CD4-positive, CD25-positive, alpha-beta regulatory T cell (primary cell): ENCODE measurements around the gene JPH3. TPM values are rescaled to one million over a fixed set of nuclear protein-coding genes. Genes with fewer than 3 reads are reported as not detected.

ENCODE experiments used
- ATAC-seq, 2 donors: fragments of 150-1000 bp; cut with Tn5 transposase; one replicate each; pipeline ENCODE4 v1.10.0; 2021; ENCODE audit warnings: low read depth in 2 of 2, moderate number of reproducible peaks in 2 of 2, moderate library complexity in 1 of 2
- DNase-seq, 3 donors: peaks; one replicate each; pipeline versions ENCODE4 v3.0.0 to v3.0.0-alpha.2; 2012 to 2022; ENCODE audit warnings: mixed read lengths in 1 of 3
- H3K27ac ChIP-seq: one replicate; pipeline ENCODE4 v1.7.0; 2013; ENCODE audit warnings: mild to moderate bottlenecking, low read length; ENCODE audit not compliant: insufficient read depth, poor library complexity, severe bottlenecking
- H3K27me3 ChIP-seq: one replicate; pipeline ENCODE4 v1.7.0; 2013; ENCODE audit warnings: low read length; ENCODE audit not compliant: control insufficient read depth, insufficient read depth
- H3K36me3 ChIP-seq: one replicate; pipeline ENCODE4 v1.7.0; 2013; ENCODE audit warnings: mild to moderate bottlenecking, low read length, moderate library complexity; ENCODE audit not compliant: control insufficient read depth, insufficient read depth
- H3K4me1 ChIP-seq: 2 replicates; pipeline ENCODE4 v1.7.0; 2013; ENCODE audit warnings: mild to moderate bottlenecking, low read length; ENCODE audit not compliant: insufficient read depth, control insufficient read depth, poor library complexity, severe bottlenecking
- H3K4me3 ChIP-seq: one replicate; pipeline ENCODE4 v1.7.0; 2013; ENCODE audit warnings: low read depth, mild to moderate bottlenecking, low read length, moderate library complexity
- H3K9me3 ChIP-seq, 2 experiments: 1 replicate in 1 of 2; 2 replicates in 1 of 2; pipeline ENCODE4 v1.7.0; 2013; ENCODE audit warnings: low read length in 2 of 2, mild to moderate bottlenecking in 1 of 2, moderate library complexity in 1 of 2; ENCODE audit not compliant: control insufficient read depth in 2 of 2
- H3K27ac Mint-ChIP-seq, 3 donors: one replicate each; pipeline ENCODE4 v1.8.0; 2020 to 2022; ENCODE audit warnings: mild to moderate bottlenecking in 3 of 3, mixed read lengths in 3 of 3, moderate library complexity in 2 of 3
- H3K27me3 Mint-ChIP-seq: one replicate; pipeline ENCODE4 v1.8.0; 2022; ENCODE audit warnings: mild to moderate bottlenecking, mixed read lengths
- H3K36me3 Mint-ChIP-seq: one replicate; pipeline ENCODE4 v1.8.0; 2020; ENCODE audit warnings: mixed read lengths
- H3K4me1 Mint-ChIP-seq, 4 donors: one replicate each; pipeline ENCODE4 v1.8.0; 2020 to 2022; ENCODE audit warnings: mixed read lengths in 4 of 4, mild to moderate bottlenecking in 1 of 4
- H3K4me3 Mint-ChIP-seq, 4 donors: one replicate each; pipeline ENCODE4 v1.8.0; 2020 to 2022; ENCODE audit warnings: mild to moderate bottlenecking in 4 of 4, mixed read lengths in 4 of 4, moderate library complexity in 3 of 4
- H3K9me3 Mint-ChIP-seq, 7 donors: one replicate each; pipeline ENCODE4 v1.8.0; 2020 to 2022; ENCODE audit warnings: mixed read lengths in 7 of 7, mild to moderate bottlenecking in 3 of 7, moderate library complexity in 2 of 7
- polyA plus RNA-seq, 4 donors: library from polyadenylated mRNA; unstranded; fragments of 300-500 nt; fragmentation: Illumina TruSeq; gene quantifications; one replicate each; pipeline ENCODE4 v1.2.3, GENCODE V29; 2021
- total RNA-seq: library from RNA; stranded (reverse); gene quantifications from one replicate; pipeline ENCODE4 v1.2.3, GENCODE V29; 2022

The JPH3 gene
- total and polyA plus RNA-seq, 5 donors from 2014 or later = not detected

DNA sequence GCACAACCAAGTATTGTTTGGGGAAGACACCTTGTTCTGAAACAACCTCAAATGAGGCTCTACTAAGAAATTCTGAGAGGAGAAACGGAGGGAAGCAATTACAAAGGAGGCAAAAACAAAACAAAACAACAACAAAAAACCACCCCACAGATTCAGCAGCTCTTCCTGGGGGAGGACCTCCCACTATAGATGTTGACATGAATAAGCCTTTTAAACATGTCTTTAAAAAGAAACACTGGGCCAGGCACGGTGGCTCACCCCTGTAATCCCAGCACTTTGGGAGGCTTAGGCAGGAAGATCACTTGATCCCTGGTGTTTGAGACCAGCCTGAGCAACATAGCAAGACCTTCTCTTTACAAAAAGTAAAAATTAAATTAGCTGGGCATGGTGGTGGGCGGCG is 22.6 kb upstream of the JPH3 start:
- Mint-ChIP-seq H3K27me3 (peaks cover 14% of the 10 kb centered on the region), H3K9me3 (peaks cover 0 to 2% (median 0%) of the 10 kb centered on the region in 7 donors), H3K27ac (no peak overlapping the region), H3K4me1 (no peaks in the 10 kb centered on the region), H3K36me3 (no peaks in the 10 kb centered on the region), H3K4me3 (no peak overlapping the region)
- no peaks in the 10 kb centered on the region for H3K27me3 ChIP-seq
- ATAC-seq = no peak
- H3K36me3 ChIP-seq = no peaks in the 10 kb centered on the region
- H3K4me3 ChIP-seq = no peak overlapping the region
- no peak overlapping the region for H3K27ac ChIP-seq
- no peaks in the 10 kb centered on the region for H3K4me1 ChIP-seq
- H3K9me3 ChIP-seq = no peaks in the 10 kb centered on the region
- no peak for DNase-seq

DNA sequence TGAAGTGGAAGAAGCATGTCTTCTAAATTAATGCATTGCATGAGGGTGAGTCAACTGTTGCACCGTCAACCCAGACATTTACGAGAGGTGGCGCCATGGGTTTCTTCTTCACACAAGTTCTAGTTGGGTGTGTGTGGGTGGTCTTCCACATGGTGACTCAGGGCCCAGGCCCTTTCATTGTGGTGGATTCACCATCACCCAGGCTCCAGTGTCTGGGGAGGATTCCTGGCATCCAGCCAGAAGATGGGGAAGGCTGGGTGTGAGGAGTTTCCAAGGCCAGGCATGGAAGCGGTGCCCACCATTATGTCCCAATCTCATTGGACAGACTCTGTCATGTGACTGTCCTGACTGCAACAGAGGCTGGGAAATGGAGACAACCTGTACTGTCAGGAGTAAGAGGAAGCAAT is 21.4 kb upstream of the JPH3 start:
- Mint-ChIP-seq H3K36me3 (no peaks in the 10 kb centered on the region), H3K27me3 (peaks cover 14% of the 10 kb centered on the region), H3K9me3 (peaks cover 0 to 2% (median 0%) of the 10 kb centered on the region in 7 donors), H3K27ac (no peak overlapping the region), H3K4me1 (no peaks in the 10 kb centered on the region), H3K4me3 (no peak overlapping the region)
- Histone ChIP-seq H3K9me3 (no peaks in the 10 kb centered on the region), H3K4me1 (no peaks in the 10 kb centered on the region), H3K4me3 (no peak overlapping the region), H3K36me3 (no peaks in the 10 kb centered on the region), H3K27ac (no peak overlapping the region), H3K27me3 (no peaks in the 10 kb centered on the region)
- ATAC-seq (no peak), DNase-seq (no peak)

- Histone ChIP-seq H3K36me3 (no peaks in the 10 kb centered on the region), H3K4me3 (no peak overlapping the region), H3K9me3 (no peaks in the 10 kb centered on the region), H3K27ac (no peak overlapping the region), H3K4me1 (no peaks in the 10 kb centered on the region), H3K27me3 (no peaks in the 10 kb centered on the region)
- H3K4me3 Mint-ChIP-seq = no peak overlapping the region
- ATAC-seq = no peak
- peaks cover 10% of the 10 kb centered on the region for H3K27me3 Mint-ChIP-seq
- H3K4me1 Mint-ChIP-seq = no peaks in the 10 kb centered on the region
- peaks cover 0 to 2% (median 0%) of the 10 kb centered on the region in 7 donors for H3K9me3 Mint-ChIP-seq
- no peak overlapping the region for H3K27ac Mint-ChIP-seq
- H3K36me3 Mint-ChIP-seq = no peaks in the 10 kb centered on the region
- DNase-seq = no peak
Measured at GRCh38 chr16:87581857-87582215, 20.5 kb upstream of the JPH3 start.

- Histone ChIP-seq H3K4me3 (no peak overlapping the region), H3K36me3 (no peaks in the 10 kb centered on the region), H3K9me3 (no peaks in the 10 kb centered on the region), H3K4me1 (no peaks in the 10 kb centered on the region), H3K27ac (no peak overlapping the region), H3K27me3 (no peaks in the 10 kb centered on the region)
- Mint-ChIP-seq H3K4me3 (no peak overlapping the region), H3K27me3 (peaks cover 9% of the 10 kb centered on the region), H3K4me1 (peaks cover 0 to 2% (median 0%) of the 10 kb centered on the region in 4 donors), H3K27ac (no peak overlapping the region), H3K36me3 (no peaks in the 10 kb centered on the region), H3K9me3 (peaks cover 0 to 2% (median 0%) of the 10 kb centered on the region in 7 donors)
- ATAC-seq (no peak), DNase-seq (no peak)
Measured at GRCh38 chr16:87582216-87582965, 19.9 kb upstream of the JPH3 start.

- ATAC-seq (no peak), DNase-seq (no peak)
- no peaks in the 10 kb centered on the region for H3K4me1 ChIP-seq
- H3K27ac ChIP-seq = no peak overlapping the region
- H3K27me3 ChIP-seq = no peaks in the 10 kb centered on the region
- Mint-ChIP-seq H3K36me3 (no peaks in the 10 kb centered on the region), H3K27ac (no peak overlapping the region), H3K4me3 (no peak overlapping the region), H3K27me3 (peaks cover 9% of the 10 kb centered on the region), H3K9me3 (peaks cover 0 to 2% (median 0%) of the 10 kb centered on the region in 7 donors), H3K4me1 (peaks cover 0 to 2% (median 0%) of the 10 kb centered on the region in 4 donors)
- no peaks in the 10 kb centered on the region for H3K36me3 ChIP-seq
- no peak overlapping the region for H3K4me3 ChIP-seq
- no peaks in the 10 kb centered on the region for H3K9me3 ChIP-seq
Measured at GRCh38 chr16:87582966-87583325, 19.4 kb upstream of the JPH3 start.

DNA sequence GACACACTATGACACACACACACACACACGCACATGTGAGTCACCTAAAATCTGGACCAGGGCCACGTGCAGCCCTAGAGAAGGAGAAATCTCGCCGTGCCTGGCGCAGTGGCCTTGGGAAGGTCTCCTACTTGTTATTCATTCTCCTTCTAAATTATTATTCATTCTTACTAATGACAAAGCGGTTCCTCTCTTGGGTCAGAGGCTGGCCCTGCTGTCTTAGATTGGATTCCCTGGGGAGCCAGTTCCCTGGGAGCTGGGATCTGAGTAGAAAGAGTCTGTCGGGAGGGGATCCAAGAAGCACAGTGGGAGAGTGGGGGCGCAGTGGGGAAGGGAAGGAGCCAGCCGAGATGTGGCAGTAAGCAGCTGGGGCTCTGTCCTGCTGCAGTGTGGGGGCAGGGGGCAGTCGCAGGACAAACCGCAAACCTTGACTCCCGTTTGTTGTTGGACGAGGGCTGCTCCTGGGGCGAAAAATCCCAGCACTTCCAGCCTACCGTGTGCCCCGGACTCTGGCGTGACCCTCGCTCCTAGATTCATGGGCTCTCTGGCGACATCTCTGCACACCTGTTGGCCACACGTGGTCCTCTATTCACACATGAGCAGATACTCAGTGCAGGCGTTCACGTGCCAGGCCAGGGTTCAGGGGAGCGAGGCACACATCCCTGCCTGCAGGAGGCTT is 18.7 kb upstream of the JPH3 start:
- Histone ChIP-seq H3K9me3 (no peaks in the 10 kb centered on the region), H3K36me3 (no peaks in the 10 kb centered on the region), H3K4me3 (no peak overlapping the region), H3K4me1 (no peaks in the 10 kb centered on the region), H3K27me3 (no peaks in the 10 kb centered on the region), H3K27ac (no peak overlapping the region)
- no peak overlapping the region for H3K4me3 Mint-ChIP-seq
- DNase-seq = no peak
- peaks cover 6% of the 10 kb centered on the region for H3K27me3 Mint-ChIP-seq
- ATAC-seq = no peak
- no peak overlapping the region for H3K27ac Mint-ChIP-seq
- H3K9me3 Mint-ChIP-seq = peaks cover 0 to 2% (median 0%) of the 10 kb centered on the region in 7 donors
- H3K36me3 Mint-ChIP-seq = no peaks in the 10 kb centered on the region
- H3K4me1 Mint-ChIP-seq = peaks cover 0 to 2% (median 0%) of the 10 kb centered on the region in 4 donors

DNA sequence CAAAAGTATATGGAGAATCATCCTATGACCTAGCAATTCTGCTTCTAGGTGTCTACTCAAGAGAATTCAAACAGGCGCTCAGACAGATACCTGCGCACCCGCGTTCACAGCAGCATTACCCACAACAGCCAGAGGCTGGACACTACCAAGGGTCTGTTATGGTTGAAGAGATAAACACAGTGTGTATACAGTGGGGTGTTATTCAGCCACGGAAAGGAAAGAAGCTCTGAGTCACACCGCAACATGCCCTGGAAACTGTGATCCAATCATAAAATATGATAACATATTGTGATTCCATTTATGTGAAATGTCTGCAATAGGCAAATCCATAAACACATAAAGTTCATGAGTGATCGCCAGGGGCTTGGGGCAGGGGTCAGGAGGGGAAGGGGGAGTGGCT is 18.0 kb upstream of the JPH3 start:
- ATAC-seq (no peak), DNase-seq (no peak)
- Histone ChIP-seq H3K4me3 (no peak overlapping the region), H3K4me1 (no peaks in the 10 kb centered on the region), H3K9me3 (no peaks in the 10 kb centered on the region), H3K27me3 (no peaks in the 10 kb centered on the region), H3K36me3 (no peaks in the 10 kb centered on the region), H3K27ac (no peak overlapping the region)
- Mint-ChIP-seq H3K36me3 (no peaks in the 10 kb centered on the region), H3K27me3 (peaks cover 5% of the 10 kb centered on the region), H3K4me1 (peaks cover 0 to 2% (median 0%) of the 10 kb centered on the region in 4 donors), H3K4me3 (no peak overlapping the region), H3K9me3 (peaks cover 0 to 2% (median 0%) of the 10 kb centered on the region in 7 donors), H3K27ac (no peak overlapping the region)

GRCh38 chr16:87584975-87585374 is 17.3 kb upstream of the JPH3 start:
- Mint-ChIP-seq H3K27ac (no peak overlapping the region), H3K36me3 (no peaks in the 10 kb centered on the region), H3K9me3 (peaks cover 0 to 2% (median 0%) of the 10 kb centered on the region in 7 donors), H3K4me3 (no peak overlapping the region), H3K4me1 (peaks cover 0 to 2% (median 0%) of the 10 kb centered on the region in 4 donors), H3K27me3 (no peaks in the 10 kb centered on the region)
- Histone ChIP-seq H3K36me3 (no peaks in the 10 kb centered on the region), H3K27ac (no peak overlapping the region), H3K27me3 (no peaks in the 10 kb centered on the region), H3K4me1 (no peaks in the 10 kb centered on the region), H3K9me3 (no peaks in the 10 kb centered on the region), H3K4me3 (no peak overlapping the region)
- DNase-seq (no peak), ATAC-seq (no peak)
